Measurements from ENCODE around the gene SPATA33.
A peak's percentile ranks its signal among the peaks of the same experiment; 100 is the strongest.
"Not testable (repeated sequence)": the region's sequence is repeated elsewhere in the genome, so short reads cannot be mapped to it uniquely, and the experiment has no call there.

Gene SPATA33

GRCh38 chr16:89629827-89630610, 27.6 kb upstream of the SPATA33 start:
- no peak for DNase-seq

- no peak for DNase-seq
Observed at GRCh38 chr16:89633064-89633631, 24.5 kb upstream of the SPATA33 start.

- not testable (repeated sequence) for DNase-seq
Observed at GRCh38 chr16:89634463-89635385, 22.9 kb upstream of the SPATA33 start.

GRCh38 chr16:89636663-89637062, 21.0 kb upstream of the SPATA33 start:
- no peak for DNase-seq

DNA sequence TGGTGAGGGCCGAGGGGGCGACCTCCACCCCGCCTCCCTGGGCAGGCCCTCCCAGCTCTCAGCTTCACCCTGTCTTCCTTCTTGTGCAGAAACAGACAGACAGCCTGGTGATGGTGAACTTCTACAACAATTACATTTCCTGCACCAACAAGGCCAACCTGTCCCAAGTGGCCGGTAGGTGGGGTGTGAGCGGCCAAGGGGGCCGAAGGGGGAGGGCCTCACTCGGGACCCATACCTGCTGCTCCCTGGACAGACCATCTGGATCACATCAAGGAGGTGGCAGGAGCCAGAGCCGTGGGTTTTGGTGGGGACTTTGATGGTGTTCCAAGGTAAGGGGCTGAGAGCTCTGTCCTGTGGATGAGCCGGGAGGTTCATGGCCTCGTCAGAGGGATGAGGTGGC, 20.3 kb upstream of the SPATA33 start:
- no peak for DNase-seq

GRCh38 chr16:89638455-89638854, 19.2 kb upstream of the SPATA33 start:
- DNase-seq, result no peak

DNA sequence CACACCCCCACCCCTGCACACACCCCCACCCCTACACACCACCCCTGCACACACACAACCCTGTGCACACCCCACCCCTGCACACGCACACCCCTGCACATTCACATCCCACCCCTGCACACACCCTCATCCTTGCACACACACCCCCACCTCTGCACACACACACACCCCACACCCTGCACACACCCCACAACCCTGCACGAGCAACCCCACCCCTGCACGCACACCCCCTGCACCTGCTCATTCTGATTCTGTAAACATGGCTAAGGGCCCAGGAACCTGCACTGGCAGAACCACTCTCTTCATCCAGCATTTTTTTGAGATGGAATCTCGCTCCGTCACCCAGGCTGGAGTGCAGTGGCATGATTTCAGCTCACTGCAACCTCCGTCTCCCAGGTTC, 18.3 kb upstream of the SPATA33 start:
- no peak for DNase-seq

DNA sequence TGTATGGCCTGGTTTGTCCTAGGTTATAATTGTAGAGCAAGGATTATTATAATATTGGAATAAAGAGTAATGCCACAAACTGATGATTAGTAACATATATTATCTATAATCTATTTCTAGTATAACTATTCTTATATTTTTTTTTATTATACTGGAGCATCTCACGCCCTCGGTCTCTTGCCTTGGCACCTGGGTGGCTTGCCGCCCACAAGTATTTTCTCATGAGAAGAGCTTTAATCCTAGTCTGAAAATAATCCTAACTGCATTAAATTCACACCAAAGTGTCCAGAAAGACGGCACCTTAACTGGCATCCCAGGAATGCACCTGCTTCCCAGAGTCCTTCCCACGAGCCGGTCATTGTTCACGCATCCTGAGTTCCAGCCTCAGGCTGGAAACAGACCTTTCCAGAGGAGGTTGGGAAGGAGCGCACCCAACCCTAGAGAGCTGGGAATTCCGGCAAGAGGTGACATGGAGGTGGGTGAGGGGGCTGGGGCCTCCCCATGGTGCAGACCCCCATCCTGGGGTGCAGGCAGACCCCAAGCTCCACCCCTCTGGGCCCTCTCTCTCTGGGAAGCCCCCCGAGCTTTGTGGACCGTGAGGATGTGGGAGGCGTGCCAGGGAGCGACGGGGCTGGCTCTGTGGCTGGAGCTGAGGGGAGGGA, 16.0 kb upstream of the SPATA33 start:
- no peak for DNase-seq

DNA sequence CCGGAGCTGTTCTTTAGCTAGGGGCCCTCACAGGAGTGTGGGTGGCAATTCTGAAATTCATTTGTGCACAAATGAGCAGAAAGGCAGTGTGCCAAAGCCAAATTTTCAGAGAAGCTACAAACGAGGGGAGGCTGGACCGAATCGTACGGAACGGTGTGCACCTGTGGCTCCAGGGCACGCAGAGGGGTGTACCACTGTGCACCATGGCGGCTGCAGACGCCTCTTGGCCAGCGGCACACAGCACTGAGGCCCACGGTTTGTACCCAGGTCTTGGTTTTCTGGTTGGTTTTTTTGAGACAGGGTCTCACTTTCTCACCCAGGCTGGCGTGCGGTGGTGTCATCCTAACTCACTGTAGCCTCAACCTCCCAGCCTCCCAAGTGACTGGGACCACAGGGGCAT, 15.1 kb upstream of the SPATA33 start:
- no peak for DNase-seq

DNA sequence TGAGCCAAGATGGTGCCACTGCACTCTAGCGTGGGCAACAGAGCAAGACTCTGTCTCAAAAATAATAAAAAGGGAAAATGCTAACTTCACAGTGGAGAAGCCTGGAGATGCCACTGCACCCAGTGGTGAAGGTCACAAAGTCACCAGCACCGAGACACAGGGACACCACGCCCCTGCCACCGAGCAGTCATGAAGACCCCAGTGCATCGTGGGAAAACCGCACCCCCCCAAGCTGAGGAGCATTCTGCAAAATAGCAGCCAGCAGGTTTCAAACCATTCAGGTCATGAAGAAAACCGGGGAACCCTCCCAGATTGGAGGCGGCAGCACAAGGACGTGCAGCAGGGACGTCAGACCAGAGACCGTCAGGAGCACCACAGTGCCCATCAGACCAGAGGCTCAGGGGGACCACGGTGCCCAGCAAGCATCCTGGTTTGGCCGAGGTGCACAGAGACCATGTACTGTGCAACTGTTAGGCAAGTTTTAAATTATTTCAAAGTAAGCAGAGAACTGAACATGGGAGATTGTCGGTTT, 13.8 kb upstream of the SPATA33 start:
- no peak for DNase-seq

- no peak for DNase-seq
Observed at GRCh38 chr16:89645122-89645521, 12.5 kb upstream of the SPATA33 start.

DNA sequence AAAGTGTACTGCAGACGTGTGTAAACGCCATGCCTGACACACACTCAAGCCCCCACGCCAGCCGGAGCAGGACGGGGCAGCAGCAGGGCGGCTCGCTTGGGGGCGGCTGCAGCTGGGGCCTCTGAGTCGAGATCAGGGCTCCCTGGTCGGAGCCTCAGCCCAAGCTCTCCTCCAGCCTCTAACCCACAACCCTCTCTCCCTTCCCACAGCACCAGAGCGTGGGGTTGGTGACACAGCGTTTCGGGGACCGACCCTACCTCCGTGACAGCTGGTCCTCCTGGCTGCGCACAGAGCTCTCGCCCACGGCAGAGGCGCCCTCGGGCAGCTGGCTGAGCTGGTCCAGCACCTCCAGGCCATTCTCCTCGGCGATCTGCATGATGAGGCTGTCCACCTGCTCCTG, 11.4 kb upstream of the SPATA33 start:
- no peak for DNase-seq

GRCh38 chr16:89646906-89647305, 10.7 kb upstream of the SPATA33 start:
- no peak for DNase-seq

- DNase-seq, result no peak
Observed at GRCh38 chr16:89651584-89651983, 6.1 kb upstream of the SPATA33 start.

GRCh38 chr16:89653656-89654295, 3.9 kb upstream of the SPATA33 start:
- no peak for DNase-seq

DNA sequence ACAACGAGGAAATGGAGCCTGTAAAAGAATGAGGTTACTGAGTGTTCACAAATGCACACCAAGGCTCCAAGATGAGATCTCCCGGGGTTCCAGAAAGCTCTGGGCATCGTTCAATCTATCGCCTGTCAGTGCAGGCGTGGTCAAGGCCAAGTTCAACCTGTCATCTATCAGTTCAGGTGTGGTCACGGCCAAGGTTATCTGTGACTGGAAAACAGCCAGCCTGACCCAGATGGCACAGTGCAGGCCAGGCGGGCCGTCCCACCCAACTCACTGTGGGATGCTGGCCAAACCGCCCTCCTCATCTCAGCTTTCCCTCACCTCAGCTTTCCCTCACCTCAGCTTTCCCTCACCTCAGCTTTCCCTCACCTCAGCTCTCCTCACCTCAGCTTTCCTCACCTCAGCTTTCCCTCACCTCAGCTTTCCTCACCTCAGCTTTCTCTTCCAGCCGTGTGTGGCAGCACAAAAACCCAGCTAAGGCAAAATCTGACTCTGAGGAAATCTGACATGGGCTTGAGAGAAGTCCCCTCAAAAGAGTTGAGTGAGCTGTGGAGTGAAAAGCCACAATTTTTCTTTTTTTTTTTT, 2.5 kb upstream of the SPATA33 start:
- no peak for DNase-seq

DNA sequence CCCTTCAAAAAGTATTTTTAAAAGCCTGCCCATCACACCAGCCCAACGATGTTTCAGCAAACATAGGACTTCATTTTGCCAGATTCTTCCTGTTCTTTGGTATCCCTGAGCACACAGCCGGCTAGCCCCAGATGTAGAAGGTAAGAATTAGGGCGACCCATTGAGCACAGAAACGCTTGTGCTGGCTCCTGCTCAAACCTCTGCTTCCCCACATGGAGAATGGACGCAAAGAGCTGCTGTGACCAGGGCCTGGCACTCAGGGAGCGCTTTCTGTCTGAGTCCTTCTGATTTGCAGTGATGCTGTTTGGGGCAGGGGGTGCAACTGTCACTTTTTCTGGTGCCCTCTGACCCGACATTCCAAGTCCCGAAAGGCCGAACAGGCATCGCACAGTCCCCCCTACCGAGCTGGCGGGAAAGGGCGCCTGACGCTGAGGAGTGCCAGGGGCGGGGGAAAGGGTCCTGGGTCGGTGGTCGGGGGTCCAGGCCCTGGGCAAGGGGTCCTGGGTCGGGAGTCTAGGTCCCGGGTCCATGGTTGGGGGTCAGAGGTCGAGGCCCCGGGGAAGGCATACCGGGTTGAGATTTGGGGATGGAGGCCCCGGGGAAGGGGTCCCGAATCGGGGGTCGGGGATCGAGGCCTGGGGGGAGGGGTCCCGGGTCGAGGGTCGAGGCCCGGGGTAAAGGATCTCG, 1.1 kb upstream of the SPATA33 start:
- DNase-seq, result no peak

- DNase-seq, result peak; percentile 45
Observed at GRCh38 chr16:89658221-89658879, 714 bp downstream of the SPATA33 start.

DNA sequence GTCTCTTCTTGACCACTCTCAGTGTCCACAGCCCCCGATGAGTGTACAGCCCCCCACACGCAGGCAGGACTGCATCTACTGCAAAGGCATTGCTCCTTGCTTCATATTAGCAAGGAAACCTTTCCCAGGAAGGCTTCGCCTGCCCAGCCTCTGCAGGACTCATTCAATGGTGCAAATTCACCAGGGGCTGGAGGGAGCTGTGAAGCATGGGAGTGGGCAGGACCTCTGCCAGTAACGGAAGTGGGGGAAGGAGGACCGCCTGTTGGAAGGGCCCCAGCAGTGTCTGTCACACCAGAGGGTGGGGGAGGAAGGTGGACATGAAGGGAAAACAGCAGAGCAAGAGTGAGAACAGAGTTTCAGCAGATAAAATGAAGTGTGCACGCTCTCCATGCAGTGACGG, 2.5 kb downstream of the SPATA33 start:
- no peak for DNase-seq

- no peak for DNase-seq
Observed at GRCh38 chr16:89661215-89661614, 3.6 kb downstream of the SPATA33 start.

GRCh38 chr16:89664238-89664637, 6.6 kb downstream of the SPATA33 start:
- DNase-seq, result not testable (repeated sequence)

All from activated CD4-positive, alpha-beta T cell treated with anti-CD3 and anti-CD28 coated beads for 48 hours (primary cell).